Activated CD4-positive, alpha-beta T cell treated with anti-CD3 and anti-CD28 coated beads for 48 hours (primary cell): ENCODE data around the gene PSMB11.

Source experiments
- DNase-seq: peaks from one replicate; pipeline ENCODE4 v3.0.0-alpha.2; 2020

Gene PSMB11

DNA sequence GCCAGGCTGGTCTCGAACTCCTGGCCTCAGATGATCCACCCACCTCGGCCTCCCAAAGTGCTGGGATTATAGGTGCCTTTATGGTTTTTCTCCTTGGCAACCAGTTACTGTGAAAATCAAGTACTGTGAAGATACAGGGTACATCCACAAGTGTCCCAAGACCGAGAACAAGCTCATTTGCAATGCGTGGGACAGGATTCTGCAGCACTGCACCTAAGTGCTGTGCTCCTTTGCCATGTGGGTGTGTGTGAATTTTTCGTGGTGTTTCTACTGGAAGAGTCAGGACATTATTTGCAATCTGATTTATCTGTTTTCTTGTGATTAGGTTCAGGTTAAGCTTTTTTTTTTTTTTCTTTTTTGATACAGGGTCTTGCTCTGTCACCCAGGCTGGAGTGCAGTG lies 24.9 kb upstream of the PSMB11 start:
- no peak for DNase-seq

DNA sequence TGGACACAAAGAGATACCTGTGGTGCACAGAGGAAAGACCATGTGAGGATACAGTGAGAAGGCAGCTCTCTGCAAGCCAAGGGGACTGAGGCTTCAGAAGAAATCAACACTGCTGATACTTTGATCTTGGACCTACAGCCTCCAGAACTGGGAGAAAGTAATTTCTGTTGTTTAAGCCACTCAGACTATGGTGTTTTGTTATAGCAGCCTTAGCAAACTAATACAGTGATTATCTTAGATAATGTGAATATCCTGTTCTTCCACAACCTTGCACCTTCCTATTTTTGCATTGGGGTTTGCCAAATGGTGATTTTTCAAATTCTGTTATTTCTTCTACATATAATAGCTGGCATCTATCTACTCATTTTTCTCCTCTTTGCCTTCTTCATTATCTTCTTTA lies 23.9 kb upstream of the PSMB11 start:
- DNase-seq: no peak

DNA sequence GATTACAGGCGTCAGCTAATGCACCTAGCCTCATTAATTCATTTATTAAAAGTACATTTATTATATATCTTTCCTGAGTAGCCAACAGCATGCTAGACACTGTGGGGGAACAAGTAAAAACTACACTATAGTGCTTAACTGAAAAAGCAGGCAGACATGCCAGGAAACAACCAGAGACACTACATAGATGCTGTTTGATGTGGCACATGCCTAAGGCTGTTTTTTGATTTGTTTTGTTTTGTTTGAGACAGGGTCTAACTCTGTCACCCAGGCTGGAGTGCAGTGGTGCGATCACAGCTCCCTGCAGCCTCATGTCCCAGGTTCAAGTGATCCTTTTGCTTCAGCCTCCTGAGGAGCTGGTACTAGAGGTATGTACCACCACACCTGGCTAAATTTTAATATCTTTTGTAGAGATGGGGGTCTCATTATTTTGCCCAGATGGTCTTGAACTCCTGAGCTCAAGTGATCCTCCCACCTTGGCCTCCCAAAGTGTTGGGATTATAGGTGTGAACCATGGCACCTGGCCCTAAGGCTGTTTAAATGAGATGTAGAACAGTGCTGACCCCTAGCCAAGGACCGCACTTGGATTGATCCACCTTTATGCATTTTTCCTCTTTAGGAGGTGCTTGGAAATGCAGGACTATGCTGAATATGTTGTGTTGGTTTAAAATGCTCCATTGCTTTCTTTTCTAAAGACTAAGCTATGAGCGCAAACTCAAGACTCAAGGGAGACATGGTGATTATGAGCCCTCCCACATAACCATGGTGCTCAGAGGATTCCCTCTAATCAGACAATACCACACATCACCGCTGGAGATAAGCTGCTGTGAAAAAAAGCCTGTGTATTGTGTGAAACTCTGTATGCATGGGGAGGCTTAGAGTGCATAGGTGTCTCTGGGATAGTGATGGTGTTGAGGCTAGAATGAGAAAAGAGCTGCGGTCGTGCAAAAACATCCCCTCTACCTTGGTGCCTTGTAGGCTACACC lies 21.6 kb upstream of the PSMB11 start:
- no peak for DNase-seq

DNA sequence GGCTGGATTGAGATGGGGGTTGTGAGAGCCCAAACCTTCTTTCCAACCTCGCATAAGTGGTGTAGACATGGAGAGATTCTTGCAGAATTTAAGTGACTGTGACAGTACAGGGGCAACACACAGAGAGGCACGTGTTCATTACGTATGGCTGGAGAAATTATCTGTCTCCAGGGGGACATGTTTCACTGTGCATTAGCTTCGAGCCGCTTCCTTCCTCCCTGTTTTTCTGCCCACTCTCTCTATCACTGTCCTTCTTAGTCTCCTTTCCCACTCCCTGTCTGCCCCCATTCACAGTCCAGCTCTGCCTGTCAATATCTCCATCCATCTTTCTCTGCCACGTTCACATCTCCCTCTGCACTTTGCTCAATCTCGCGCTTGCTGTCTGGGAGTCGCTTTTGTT lies 20.6 kb upstream of the PSMB11 start:
- DNase-seq: no peak

DNA sequence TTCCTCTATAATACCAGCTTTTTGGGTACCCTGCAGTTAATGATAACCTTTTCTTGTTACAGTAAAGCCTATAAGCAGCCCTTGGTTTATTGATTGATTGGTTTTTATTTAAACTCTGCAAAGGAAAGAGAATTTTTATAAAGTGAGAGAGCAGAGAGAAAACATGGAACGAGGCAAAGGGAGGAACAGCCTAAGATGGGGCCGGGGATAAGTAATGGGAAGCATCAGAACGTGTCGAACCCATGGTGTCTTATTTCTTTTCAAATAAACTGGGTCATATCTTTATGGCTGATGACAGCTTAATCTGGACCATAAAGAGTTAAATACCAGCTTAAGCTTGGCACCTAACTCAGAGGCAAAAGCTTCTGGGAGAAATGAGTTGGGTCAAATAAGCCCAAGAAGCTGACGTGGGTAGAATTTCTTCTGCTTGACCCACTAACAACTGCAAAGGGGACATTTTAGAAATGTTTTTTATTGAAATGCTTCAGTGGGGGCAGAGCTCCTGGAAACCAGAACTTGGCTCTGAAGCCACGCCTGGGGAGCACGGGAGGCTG lies 20.0 kb upstream of the PSMB11 start:
- DNase-seq: no peak

DNA sequence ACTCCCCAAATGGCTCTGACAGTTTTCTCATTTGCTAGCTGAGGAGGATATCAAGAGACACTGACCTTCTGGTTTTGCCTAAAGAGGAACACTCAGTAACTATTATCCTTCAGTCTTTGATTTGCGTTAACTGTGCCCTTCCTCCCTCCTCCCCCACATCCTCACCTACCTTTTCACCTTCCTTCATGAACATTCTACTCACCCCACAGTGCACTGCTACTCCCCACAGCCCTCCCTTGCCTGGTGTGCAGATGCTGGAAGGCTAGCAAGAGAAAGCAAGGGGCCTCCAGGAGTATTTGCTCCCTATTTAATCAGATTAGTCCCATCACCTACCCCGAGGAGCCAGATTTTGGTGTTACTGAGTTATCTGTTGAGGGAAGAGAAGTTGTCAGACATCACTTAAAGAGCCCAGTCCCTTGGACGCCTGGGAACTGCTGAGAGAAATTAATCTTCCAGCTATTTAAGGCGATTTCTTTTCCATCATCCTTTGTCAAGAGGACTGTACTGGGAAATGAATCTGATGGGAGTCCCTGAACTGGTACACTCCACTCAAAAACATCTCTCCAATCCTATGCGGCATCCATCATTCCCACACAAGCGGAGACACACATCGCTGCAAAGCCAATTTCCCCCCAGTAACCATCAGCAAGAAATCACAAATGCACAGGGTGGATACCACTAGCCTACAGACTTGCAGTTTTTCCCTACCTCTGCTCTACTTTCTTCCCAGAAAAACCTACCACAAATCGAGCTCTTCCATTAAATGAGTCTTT lies 18.8 kb upstream of the PSMB11 start:
- no peak for DNase-seq

DNA sequence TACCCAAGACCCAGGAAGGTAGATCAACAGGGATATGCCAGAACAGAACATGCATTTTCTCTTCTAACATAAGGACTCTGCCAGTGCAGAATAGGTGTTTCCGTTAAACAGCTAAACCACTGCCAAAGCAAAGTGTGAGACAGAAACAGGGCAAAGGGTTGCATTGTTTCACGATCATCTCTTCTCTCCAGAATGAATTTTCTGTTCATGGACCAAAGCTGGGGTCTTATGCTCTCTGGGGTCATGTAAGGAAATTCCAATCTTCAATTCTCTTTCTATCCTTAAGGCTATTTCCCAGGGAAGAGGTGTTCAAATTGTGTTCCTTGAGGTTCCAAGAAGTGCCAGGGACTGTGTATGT lies 18.2 kb upstream of the PSMB11 start:
- no peak for DNase-seq

DNA sequence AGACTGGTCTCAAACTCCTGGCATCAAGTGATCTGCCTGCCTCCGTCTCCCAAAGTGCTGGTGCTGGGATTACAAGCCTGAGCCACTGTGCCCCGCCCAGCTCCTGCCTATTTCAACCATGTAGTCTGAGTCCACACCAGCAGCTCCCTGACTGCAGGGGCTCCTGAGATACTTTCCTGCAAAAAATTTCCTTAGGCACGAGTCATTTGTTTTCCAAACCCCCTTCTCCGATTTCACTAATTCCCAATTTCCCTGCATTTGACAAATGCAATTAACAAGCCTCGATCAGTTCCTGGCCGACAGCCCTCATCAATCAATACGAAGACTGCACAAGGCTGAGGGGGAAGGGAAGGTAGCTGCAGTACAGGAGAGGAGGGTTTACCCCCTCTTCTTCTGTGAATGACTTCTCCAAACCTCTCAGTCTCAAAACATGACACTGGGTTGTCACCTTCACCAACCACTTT lies 17.4 kb upstream of the PSMB11 start:
- DNase-seq: no peak

DNA sequence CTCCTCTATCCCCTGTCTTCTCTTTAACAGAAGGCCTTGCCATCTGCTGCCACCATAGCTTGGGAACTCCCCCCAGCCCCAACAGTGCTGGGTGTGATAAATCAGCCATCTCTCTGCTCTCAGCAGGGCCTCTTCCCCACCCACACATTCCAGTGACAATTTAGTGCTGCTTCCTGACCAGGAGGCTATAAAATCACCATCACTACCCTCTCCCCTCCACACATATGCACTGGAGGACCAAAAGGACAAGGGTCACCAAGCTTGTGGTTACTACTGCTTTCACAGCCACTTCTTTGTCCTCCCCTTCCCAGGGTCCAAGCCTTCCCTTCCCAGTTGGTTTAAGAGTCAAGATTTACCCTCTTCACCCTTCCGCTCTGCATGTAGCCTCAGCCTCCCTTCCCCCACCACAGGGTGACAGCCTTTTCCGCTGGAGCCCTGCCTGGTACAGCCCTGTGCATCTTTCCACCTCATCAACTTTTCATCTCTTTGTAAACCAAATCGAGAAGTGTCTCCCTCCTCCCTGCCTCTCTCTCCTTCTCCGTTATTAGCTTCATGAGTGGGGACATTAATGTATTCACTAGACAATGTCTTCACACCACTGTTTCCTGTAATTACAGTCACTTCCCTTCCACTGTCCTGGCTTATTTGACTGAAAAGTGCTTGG lies 16.7 kb upstream of the PSMB11 start:
- peak; percentile 43 for DNase-seq

DNA sequence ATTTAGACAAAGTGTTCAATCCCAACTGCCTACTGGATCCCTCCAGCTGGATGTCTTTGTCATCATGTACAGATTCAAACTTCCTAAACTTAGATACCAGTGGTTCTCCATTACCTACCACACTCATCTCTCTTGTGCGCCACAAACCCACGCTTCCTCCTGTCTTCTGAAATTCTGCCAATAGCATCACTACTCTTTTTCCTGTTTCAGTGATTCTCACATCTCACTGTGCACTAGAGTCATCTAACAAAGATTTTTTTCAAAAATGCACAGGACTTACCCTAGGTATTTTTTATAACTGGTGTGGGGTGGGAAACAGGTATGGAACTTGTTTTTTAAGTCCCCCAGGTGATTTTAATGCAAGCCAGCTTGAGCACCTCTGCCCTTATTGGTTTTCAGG lies 13.2 kb upstream of the PSMB11 start:
- no peak for DNase-seq

DNA sequence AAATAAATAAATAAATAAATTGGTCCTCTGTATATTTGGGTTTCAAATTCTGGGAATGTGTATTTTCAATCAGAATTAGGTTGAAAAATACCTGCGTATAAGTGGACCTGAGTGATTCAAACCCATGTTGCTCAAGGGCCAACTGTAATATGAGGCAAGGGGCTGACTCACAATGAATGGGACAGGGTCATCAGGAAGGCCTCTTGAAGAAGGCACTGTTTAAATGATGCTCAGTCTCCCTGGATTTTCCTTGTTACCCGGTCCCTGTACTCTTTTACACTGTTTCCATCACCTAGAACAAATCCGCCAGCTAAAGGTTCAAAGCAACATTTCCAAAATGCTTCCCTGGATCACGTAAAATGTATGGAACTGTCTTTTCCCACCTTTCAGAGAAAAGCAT lies 11.1 kb upstream of the PSMB11 start:
- DNase-seq: no peak

DNA sequence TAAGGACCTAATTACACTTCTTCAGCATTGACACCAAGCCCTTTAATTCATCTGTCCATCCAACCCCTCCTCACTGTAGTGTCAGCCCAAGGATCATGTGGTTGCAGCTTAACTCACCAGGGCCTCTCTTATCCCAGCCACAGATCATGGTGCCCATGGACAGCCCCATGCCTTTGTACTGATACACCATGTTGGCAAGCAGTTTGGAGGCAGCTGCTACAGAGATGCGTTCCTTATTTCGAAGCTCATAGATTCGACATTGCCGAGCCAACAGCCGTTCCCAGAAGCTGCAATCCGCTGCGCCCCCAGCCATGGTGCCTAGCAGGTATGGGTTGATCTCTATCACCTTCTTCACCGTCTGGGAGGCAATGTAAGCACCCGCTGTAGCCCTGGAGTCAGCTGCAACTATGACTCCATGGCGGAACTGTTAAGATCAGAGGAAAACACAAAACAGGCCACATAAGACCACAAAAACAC lies 8.7 kb upstream of the PSMB11 start:
- no peak for DNase-seq

DNA sequence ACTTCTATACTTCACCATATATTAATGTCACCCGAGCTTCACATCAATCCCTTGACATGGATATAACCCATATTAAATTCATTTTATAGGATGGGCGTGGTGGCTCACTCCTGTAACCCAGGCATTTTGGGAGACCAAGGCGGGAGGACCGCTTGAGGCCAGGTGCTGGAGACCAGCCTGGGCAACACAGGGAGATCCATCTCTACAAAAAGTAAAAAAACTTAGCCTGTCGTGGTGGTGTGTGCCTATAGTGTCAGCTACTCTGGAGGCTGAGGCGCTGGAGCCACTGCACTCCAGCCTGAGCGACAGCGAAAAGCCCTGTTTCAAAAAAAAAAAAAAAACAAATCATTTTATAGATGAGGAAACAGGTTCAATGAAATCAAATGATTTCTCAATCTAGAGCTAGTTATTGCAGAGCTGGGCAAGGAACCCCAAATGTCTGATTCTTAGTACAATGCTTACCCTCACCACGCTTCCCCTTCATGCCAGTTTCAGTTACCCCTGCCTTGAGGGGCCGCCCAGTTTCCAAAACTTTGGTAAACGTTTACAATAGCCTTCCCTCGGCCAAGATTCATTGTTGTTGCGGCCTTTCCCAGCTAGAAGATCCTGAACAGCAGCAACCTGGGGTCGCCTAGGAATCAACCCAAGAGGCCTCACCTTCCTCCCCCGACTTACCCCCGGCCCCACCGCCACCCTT lies 8.1 kb upstream of the PSMB11 start:
- no peak for DNase-seq

DNA sequence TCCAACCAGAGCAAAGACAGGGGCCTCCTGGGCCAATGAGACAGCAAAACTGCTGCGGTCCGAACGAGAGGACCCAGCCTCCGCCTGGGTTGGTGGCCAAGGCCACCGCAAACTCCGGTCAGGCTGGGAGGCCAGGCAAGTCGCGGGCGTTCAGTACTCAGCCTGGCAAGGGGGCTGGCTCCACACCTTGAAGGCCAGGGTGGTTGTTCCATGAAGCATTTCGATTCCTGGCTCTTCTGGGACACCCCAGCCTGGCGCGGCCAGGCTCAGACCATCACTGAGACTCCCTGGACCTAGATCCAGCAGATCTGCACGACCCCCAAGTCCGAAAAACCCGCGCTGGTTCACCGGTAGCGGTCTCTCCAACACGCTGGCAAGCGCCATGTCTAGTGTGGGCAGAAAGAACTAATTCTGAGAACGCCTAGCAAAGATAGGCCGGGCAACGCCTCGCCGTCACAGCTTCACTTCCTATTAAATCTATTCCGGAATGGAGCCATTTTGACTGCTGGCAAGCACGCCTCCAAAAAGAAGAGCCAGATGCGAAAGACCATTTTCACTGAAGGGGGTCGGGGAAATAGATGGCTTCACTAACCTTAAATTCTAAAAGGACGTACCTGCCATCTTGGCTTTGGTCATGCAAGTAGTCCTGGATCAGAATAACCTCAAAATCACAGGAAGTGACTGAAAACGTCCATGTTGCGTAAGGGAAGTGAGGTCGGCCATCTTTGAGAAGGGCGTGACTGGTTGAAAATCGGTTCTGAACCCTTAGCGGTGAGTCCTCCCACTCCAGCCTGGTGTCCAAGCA lies 7.3 kb upstream of the PSMB11 start, which contains the start of gene PSMB5:
Gene PSMB5 (minus strand): TSS at position 403 of the 805 bp plus-strand sequence. CDS start 19 bp downstream, at position 384.
- DNase-seq: peak; percentile 92

DNA sequence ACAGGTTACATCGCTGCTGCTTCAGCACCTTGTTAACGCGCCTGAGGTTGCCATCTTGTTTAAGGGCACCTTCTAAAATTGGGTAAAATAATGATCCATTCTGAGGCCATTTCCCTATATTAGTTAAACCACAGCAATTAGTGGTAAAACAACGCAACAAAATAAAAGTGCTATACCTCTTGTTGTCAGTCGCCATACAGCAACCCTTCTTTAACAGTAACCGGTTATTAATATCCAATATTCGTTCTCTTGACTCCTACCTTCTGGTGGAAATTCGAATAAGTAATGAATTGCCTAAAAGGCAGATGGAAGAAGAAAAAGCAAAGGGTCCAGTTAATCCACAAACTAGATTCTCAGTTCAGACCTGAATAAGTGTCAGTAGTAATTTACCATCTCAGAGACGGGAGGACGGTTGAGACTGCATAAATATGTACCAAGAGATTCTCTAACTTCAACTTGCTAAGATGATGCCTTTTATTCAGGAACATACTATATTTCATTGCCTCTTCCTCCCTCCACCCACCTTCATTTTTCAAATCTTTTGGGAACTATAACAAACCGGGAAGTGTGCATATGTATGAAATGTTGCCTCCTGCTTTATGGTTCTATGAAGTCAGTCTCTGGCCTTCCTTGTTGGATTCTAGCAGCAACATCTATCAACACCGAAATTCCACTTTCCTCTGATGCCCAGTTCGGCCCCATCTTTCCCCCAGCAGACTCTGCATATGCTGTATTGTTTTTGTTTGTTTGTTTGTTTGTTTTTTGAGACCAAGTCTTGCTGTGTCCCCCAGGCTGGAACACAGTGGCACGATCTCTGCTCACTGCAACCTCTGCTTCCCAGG lies 6.5 kb upstream of the PSMB11 start:
- DNase-seq: no peak

DNA sequence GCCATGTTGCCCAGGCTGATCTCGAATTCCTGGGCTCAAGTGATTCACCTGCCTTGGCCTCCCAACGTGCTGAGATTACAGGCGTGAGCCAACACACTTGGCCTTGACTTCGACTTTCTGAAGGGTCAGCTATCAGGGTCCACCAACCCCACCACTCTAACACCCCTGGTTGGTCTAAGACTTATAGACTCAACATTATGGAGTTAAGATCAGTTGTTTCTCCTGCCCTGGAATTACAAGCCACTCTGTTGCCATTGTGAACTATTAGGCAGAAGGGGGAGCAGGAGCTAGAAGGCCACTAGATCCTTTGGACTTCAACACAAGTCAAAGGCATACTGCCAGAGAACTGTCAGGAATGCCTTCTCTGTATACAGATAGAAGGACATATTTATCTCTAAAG lies 1.9 kb upstream of the PSMB11 start:
- no peak for DNase-seq

DNA sequence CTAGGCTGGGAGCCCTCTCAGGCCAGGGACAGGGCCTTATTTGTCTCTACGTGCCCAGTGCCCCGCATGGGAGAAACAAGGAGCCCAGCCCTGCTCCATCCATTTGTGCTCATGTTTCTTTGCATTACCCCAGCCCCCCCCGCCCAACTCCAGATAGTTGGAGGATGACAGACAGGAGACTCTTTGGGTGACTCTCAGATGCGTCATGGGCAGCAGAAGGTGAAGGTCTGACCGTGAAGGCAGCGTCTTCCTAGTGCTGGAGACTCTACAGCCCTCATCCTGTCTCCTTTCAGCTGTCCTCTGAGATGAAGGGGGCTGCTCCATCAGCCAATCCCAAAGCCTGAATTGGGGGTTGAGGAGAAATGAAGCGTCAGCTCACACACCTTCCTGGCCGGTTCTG lies 283 bp upstream of the PSMB11 start:
- no peak for DNase-seq

DNA sequence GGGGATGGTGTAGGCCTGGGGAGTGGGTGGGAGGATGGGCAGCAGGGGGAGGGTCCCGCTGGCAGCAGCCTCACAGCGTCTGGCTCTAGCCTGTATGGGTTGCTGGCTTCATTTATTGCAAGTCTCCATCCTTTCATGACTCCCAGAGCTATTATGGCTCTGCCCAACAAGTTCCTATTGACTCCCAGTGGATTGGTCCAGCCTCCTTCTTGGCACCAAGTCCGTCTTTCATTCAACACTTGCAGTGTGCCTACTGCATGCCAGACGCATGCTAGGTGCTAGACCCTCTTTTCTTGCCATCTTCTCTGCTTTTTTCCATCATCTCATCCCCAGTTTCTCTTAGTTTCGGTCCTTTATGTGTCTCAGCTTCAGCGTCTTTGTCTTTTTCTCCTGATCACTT lies 1.1 kb downstream of the PSMB11 start:
- no peak for DNase-seq

DNA sequence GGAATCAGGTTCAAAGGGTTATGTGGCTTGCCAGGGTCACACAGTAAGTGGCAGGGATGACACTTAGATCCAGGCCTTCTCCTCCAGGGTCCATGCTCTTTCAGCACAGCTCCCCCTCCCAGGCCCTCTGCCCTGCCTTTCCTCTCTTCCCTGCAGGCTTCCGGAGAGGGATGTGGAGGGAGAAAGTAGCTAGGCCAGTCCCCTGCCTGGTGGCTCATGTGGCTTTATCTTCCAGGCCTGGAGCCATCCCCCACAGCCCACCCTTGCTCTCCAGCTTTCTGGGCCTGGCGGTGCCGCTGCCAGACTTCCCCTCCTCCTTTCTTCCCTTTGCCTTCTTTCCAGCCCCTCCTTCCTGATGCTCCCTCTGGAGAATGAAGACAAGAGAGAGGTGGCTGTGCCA lies 1.7 kb downstream of the PSMB11 start:
- no peak for DNase-seq

DNA sequence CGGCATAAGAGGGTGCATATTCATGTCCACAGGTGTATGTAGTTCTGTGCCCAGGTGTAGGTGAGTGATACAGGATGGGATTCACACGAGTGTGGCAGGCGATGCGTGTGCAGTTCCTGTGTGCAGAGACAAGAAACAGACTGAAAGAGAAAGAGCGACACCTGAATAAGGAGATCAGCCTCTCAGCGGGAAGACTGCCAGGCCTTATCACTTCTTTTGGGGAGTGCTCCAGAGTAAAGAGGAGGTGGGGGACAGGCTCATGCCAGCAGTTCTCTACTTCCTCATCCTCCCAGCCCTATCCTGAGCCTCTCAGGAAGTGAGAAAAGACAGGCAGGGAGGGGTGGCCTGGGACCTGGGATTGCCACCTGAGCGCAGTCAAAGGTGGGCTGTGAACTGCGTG lies 2.8 kb downstream of the PSMB11 start:
- DNase-seq: no peak
